Keratinocyte (primary cell): ENCODE data around the gene ATF6B. TPM values are rescaled to one million over a fixed set of nuclear protein-coding genes. Genes with fewer than 3 reads are reported as not detected.

Experiments used
- DNase-seq: peaks from one replicate; pipeline ENCODE4 v3.0.0-alpha.2; 2011; ENCODE audit warnings: low read depth, missing footprints, low spot score
- FAIRE-seq: peaks from 2 replicates; lab custom pipeline; 2011; peaks lifted over from hg19 to GRCh38; lab: Jason Lieb, UNC
- H2AFZ ChIP-seq: 2 replicates; pipeline ENCODE4 v1.6.0; 2012; ENCODE audit warnings: low read length, control low read depth, inconsistent platforms; ENCODE audit not compliant: control insufficient read depth
- H3K27ac ChIP-seq: 2 replicates; pipeline ENCODE4 v1.5.1; 2011; ENCODE audit warnings: low read length; ENCODE audit not compliant: control insufficient read depth, insufficient read depth
- H3K27me3 ChIP-seq: 3 replicates; pipeline ENCODE4 v1.6.0; 2011; ENCODE audit warnings: low read length; ENCODE audit not compliant: control insufficient read depth, insufficient read depth; ENCODE audit errors: extremely low read depth
- H3K36me3 ChIP-seq, 2 experiments: 2 replicates in 1 of 2; 3 replicates in 1 of 2; pipeline ENCODE4 v1.5.1; 2011; ENCODE audit warnings: low read length in 2 of 2, mild to moderate bottlenecking in 1 of 2; ENCODE audit not compliant: control insufficient read depth in 2 of 2, insufficient read depth in 2 of 2; ENCODE audit errors: extremely low read depth in 1 of 2
- H3K4me1 ChIP-seq: 3 replicates; pipeline ENCODE4 v1.5.1; 2011; ENCODE audit warnings: low read length; ENCODE audit not compliant: control insufficient read depth, insufficient read depth; ENCODE audit errors: extremely low read depth
- H3K4me2 ChIP-seq: 3 replicates; pipeline ENCODE4 v1.6.0; 2011; ENCODE audit warnings: low read depth, low read length; ENCODE audit not compliant: control insufficient read depth, insufficient read depth; ENCODE audit errors: extremely low read depth
- H3K4me3 ChIP-seq, 3 experiments: fragments of 200-600 bp in 1 of 3; sonication (generic) in 1 of 3; 2 replicates in 2 of 3; 3 replicates in 1 of 3; pipeline ENCODE4 v1.5.1; 2011 to 2016; ENCODE audit warnings: low read length in 3 of 3, mild to moderate bottlenecking in 3 of 3, control low read depth in 2 of 3, inconsistent platforms in 1 of 3, low read depth in 1 of 3, mixed read lengths in 1 of 3, mixed run types in 1 of 3, moderate library complexity in 1 of 3; ENCODE audit not compliant: control insufficient read depth in 2 of 3, insufficient read depth in 2 of 3; ENCODE audit errors: extremely low read depth in 1 of 3
- H3K79me2 ChIP-seq: 2 replicates; pipeline ENCODE4 v1.6.0; 2012; ENCODE audit warnings: low read length; ENCODE audit not compliant: control insufficient read depth, insufficient read depth
- H3K9ac ChIP-seq: 3 replicates; pipeline ENCODE4 v1.6.0; 2011; ENCODE audit warnings: low read length; ENCODE audit not compliant: control insufficient read depth, insufficient read depth; ENCODE audit errors: extremely low read depth
- H3K9me1 ChIP-seq: 3 replicates; pipeline ENCODE4 v1.6.0; 2011; ENCODE audit warnings: low read length; ENCODE audit not compliant: control insufficient read depth, insufficient read depth; ENCODE audit errors: extremely low read depth
- H3K9me3 ChIP-seq: 2 replicates; pipeline ENCODE4 v1.5.1; 2012; ENCODE audit warnings: low read depth, low read length; ENCODE audit not compliant: control insufficient read depth
- H4K20me1 ChIP-seq: 3 replicates; pipeline ENCODE4 v1.6.0; 2011; ENCODE audit warnings: low read length; ENCODE audit not compliant: control insufficient read depth, insufficient read depth; ENCODE audit errors: extremely low read depth
- EZH2 ChIP-seq: IDR thresholded peaks from one replicate; pipeline ENCODE4 v1.6.1; 2012; ENCODE audit warnings: inconsistent platforms, mild to moderate bottlenecking, low read length, moderate library complexity
- dilution Hi-C: fragments of 300-500 bp; cut with MboI; formaldehyde crosslinking; loops from one replicate; pipeline ENCODE4 v1.7.0; 2020; ENCODE audit warnings: low sequenced_read_pairs; ENCODE audit not compliant: extremely low pct_ligation_motif_present
- polyA plus RNA-seq, 5 experiments: library from polyadenylated mRNA; depleted of rRNA in 3 of 5; stranded (reverse) in 3 of 5; stranded (forward) in 1 of 5; unstranded in 1 of 5; fragments of >200 nt; gene quantifications; 1 replicate in 1 of 5; 2 replicates in 3 of 5; 3 replicates in 1 of 5; pipeline versions ENCODE4 v1.2.1 to v1.2.3, GENCODE V29; 2011 to 2012; ENCODE audit warnings: missing spikeins in 2 of 5, low read depth in 1 of 5, low replicate concordance in 1 of 5
- TF ChIP-seq, protein P1 (sequence below), 3 experiments: IDR thresholded peaks in 1 of 3; conservative IDR thresholded peaks in 1 of 3; optimal IDR thresholded peaks in 1 of 3; 2 replicates in 2 of 3; 3 replicates in 1 of 3; pipeline versions ENCODE3 to v1.5.1; 2011; ENCODE audit warnings: low read length in 3 of 3, mild to moderate bottlenecking in 3 of 3, moderate library complexity in 2 of 3, control low read depth in 1 of 3, inconsistent platforms in 1 of 3; ENCODE audit not compliant: insufficient read depth in 2 of 3; ENCODE audit errors: extremely low read depth in 1 of 3

ATF6B gene
- polyA plus RNA-seq, 1 donor (not counting 4 experiments of a cell fraction or from before 2014, with no cell fraction given): 30.4 TPM

DNA sequence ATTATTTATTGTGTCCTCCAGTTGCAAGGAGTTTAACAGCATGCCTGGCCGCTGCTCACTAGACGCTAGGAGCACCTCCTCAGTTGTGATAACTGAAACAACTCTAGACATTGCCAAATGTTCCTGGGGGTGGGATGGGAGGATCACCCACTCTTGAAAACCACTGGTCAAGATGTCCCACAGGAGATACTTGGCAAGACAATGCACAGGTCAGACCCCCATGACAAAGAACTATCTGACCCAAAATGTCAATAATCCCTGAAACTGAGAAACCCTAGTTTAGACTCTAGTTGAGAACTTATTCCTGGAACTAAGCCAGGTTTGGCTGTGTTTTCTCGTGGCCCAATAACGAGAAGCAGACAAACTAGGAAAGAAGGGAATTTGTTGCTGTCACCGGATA is 11.5 kb upstream of the ATF6B start:
- Histone ChIP-seq H3K9me3 (no peaks in the 10 kb centered on the region), H3K4me3 (no peak overlapping the region), H3K27ac (no peak overlapping the region), H3K9me1 (no peaks in the 10 kb centered on the region), H3K9ac (no peak overlapping the region), H4K20me1 (no peaks in the 10 kb centered on the region), H3K4me1 (no peaks in the 10 kb centered on the region), H3K27me3 (no peaks in the 10 kb centered on the region), H3K36me3 (no peaks in the 10 kb centered on the region), H2AFZ (no peak overlapping the region), H3K79me2 (no peaks in the 10 kb centered on the region), H3K4me2 (no peak overlapping the region)
- DNase-seq (no peak), FAIRE-seq (no peak)
- dilution Hi-C loops: no loop called here
- TF ChIP-seq, protein P1, sequence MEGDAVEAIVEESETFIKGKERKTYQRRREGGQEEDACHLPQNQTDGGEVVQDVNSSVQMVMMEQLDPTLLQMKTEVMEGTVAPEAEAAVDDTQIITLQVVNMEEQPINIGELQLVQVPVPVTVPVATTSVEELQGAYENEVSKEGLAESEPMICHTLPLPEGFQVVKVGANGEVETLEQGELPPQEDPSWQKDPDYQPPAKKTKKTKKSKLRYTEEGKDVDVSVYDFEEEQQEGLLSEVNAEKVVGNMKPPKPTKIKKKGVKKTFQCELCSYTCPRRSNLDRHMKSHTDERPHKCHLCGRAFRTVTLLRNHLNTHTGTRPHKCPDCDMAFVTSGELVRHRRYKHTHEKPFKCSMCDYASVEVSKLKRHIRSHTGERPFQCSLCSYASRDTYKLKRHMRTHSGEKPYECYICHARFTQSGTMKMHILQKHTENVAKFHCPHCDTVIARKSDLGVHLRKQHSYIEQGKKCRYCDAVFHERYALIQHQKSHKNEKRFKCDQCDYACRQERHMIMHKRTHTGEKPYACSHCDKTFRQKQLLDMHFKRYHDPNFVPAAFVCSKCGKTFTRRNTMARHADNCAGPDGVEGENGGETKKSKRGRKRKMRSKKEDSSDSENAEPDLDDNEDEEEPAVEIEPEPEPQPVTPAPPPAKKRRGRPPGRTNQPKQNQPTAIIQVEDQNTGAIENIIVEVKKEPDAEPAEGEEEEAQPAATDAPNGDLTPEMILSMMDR (optimal IDR thresholded peaks at IDR 0.05 in 1 of 3, IDR thresholded peaks at IDR 0.05 in 1 of 3, conservative IDR thresholded peaks at IDR 0.05 in 1 of 3; ENCODE audit: extremely low read depth in 1 of 3, insufficient read depth in 2 of 3, low read length in 3 of 3): no peak
- no peak for TF ChIP-seq EZH2

- H3K4me2 ChIP-seq: no peak overlapping the region
- DNase-seq: no peak
- no peak overlapping the region for H3K27ac ChIP-seq
- no peaks in the 10 kb centered on the region for H3K9me1 ChIP-seq
- no peak overlapping the region for H3K9ac ChIP-seq
- H3K4me3 ChIP-seq: no peak overlapping the region
- no peaks in the 10 kb centered on the region for H3K27me3 ChIP-seq
- no peaks in the 10 kb centered on the region for H3K9me3 ChIP-seq
- no peak for FAIRE-seq
- H2AFZ ChIP-seq: no peak overlapping the region
- no peaks in the 10 kb centered on the region for H3K4me1 ChIP-seq
- no peaks in the 10 kb centered on the region for H4K20me1 ChIP-seq
- no peak for TF ChIP-seq EZH2
- TF ChIP-seq, protein P1 (optimal IDR thresholded peaks at IDR 0.05 in 1 of 3, IDR thresholded peaks at IDR 0.05 in 1 of 3, conservative IDR thresholded peaks at IDR 0.05 in 1 of 3; ENCODE audit: extremely low read depth in 1 of 3, insufficient read depth in 2 of 3, low read length in 3 of 3): no peak
- H3K79me2 ChIP-seq: no peaks in the 10 kb centered on the region
- dilution Hi-C loops: no loop called here
- no peaks in the 10 kb centered on the region for H3K36me3 ChIP-seq
These were observed 9.4 kb upstream of the ATF6B start for GRCh38 chr6:32137454-32137853.
